GM10266 (cell line): ENCODE measurements around the gene SSH2.

Experiments used
- DNase-seq: peaks from one replicate; pipeline ENCODE4 v3.0.0; 2012; ENCODE audit errors: extremely low spot score
- TF ChIP-seq, protein P1 (sequence below): IDR thresholded peaks from 2 replicates; pipeline ENCODE4 v1.5.1; 2012; ENCODE audit warnings: mild to moderate bottlenecking, low read depth; ENCODE audit not compliant: control insufficient read depth, insufficient read depth; ENCODE audit errors: missing control alignments

Gene SSH2

DNA sequence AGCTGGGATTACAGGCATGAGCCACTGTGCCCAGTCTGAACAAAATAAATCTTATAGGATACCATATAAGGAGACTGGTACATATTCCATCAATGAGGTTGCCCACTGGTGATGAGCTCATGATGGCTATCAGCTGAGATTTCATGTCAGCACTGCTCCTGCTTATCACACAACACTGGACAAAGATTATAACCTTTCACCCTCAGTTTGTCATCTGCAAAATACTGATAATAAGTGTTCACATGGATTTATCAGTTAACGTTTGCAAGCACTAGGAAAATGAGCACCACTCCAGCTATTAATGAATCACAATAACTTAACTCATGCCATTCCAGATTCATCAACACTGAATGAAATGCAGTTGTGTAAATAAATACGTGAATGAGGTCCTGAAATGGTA is 83.7 kb downstream of the SSH2 start:
- TF ChIP-seq, protein P1, sequence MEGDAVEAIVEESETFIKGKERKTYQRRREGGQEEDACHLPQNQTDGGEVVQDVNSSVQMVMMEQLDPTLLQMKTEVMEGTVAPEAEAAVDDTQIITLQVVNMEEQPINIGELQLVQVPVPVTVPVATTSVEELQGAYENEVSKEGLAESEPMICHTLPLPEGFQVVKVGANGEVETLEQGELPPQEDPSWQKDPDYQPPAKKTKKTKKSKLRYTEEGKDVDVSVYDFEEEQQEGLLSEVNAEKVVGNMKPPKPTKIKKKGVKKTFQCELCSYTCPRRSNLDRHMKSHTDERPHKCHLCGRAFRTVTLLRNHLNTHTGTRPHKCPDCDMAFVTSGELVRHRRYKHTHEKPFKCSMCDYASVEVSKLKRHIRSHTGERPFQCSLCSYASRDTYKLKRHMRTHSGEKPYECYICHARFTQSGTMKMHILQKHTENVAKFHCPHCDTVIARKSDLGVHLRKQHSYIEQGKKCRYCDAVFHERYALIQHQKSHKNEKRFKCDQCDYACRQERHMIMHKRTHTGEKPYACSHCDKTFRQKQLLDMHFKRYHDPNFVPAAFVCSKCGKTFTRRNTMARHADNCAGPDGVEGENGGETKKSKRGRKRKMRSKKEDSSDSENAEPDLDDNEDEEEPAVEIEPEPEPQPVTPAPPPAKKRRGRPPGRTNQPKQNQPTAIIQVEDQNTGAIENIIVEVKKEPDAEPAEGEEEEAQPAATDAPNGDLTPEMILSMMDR = no peak
- DNase-seq = no peak

DNA sequence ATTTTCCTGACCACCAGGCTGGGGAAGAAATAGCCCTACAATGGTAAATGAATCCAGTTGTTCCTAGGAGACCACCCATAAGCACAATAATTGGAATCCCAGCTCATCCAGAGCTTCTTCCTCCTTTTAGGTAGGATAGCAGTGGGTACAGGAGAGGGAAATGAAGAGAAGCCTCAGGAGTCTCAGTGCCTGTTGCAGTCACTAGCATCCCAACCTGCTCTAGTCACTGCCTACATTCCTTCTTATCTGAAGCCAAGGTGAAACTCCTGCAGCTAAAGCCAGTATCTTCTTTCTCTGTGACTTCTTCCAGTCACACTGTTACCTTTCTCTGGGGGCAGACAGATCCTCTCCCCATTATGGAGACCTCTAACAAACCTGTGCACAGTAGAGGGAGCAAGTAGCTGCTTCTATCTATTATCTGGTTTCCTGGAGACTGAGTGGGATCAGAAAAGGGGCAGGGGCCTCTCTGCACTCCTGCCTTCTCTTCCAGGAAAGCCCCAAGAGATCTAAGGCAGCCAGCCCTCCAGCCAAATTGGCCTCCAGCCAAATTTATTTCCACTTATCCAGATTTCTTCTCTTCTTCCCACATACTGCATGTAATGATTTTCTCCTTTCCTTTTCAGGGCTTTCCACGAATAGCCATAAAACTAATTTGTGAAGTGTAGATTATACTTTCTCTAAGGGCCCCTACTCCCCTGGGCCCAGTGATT is 85.5 kb downstream of the SSH2 start:
- TF ChIP-seq, protein P1 = no peak
- DNase-seq = no peak

DNA sequence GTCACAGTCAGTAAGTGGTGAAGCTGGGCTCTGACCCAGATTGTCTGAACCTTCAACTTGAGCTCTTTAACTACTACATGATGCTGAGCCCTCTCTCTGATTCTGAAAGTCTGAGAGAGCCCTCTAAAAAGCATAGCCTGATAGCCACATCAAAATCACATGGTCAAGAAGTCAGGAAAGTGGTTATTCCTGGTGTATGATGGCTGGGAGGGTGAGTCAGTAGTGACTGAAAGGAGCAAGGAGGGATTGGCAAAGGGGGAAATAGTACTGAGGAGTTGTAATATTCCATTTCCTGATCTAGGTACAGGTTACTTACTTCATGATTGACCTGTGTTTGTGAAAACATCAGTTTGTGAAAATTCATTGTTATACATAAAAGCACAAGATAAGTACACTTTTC is 89.1 kb downstream of the SSH2 start:
- DNase-seq = no peak
- TF ChIP-seq, protein P1 = no peak

DNA sequence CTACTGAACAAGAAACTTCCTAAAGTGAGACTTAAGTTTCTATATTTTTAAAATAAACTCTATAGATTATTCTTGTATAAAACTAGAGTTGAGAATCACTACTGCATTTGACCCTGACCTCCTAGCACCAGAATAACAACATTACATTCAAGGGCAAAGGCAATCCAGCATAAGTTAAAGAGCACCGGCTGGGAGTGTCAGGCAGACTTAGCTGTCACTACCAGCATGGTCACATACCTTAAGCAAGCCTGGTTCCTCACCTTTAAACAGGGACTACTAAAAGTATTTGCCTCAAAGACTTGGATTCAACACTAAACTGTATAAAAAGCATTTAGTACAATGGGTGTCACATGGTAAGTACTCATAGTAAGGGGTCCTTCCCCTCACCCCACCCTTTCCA is 90.4 kb downstream of the SSH2 start:
- no peak for DNase-seq
- TF ChIP-seq, protein P1 = no peak

DNA sequence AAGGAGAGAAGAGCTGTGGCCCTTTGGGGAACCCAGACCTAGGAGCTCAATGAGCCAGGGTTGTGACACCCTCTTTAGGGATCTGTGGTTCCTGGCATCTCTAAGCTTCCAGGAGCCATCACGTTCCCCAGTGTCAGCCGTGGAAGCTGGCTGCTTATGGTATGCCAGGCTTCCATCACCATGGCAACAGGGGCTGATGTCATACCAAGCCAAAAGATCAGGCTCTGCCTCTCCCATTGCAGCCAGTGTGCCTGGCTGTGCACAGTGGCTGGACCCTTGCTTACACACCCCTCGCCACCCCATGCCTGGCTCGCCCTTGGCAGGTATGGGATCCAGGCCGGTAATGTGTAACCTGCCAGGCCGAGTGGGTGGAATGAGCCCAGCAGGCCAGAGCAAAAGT is 91.1 kb downstream of the SSH2 start:
- DNase-seq = no peak
- TF ChIP-seq, protein P1 = no peak

DNA sequence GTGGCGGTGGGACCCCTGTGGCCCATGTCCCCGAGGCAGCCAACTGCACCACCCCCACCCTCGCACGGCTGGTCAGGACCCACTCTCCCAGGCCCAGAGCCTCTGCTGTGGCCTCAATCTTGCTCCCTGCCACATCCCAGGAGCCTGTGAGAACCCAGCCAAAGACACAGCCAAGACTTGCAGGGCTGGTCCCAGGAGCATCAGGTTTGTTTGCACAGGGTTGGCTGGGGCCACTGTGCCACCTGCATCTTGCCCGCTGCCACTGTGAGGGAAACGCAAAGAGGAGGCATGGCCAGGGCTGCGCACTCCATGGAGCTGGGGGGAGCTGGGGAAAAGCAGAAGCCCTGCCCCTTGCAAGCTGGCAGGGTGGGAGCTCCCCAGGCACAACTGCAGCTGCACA is 92.5 kb downstream of the SSH2 start:
- DNase-seq = no peak
- TF ChIP-seq, protein P1 = no peak

DNA sequence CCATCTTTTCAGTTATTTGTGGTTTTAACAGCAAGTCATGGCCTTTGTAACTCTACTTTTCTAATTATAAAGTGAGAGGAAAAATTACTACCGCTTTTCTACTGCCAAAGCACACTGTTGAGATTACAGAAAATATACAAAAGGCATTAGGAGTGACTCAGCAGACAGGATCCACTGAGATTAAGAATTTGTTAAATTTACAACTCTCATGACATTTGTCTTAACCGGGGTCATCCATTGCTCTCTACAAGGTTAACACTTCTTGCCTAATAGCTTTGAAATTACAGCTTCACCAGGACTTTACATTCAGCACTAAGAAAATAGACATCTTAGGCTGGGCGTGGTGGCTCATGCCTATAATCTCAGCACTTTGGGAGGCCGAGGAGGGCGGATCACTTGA is 93.4 kb downstream of the SSH2 start:
- TF ChIP-seq, protein P1 = no peak
- no peak for DNase-seq
